ENCODE results near the gene SPAG7. TPM values are rescaled to one million over a fixed set of nuclear protein-coding genes. Genes with fewer than 3 reads are reported as not detected.

SPAG7 gene
- total RNA-seq, 4 donors from 2014 or later = 34.5 to 48.8 (median 39.5) TPM

GRCh38 chr17:4939546-4939795 lies 28.1 kb downstream of the SPAG7 start:
- intact Hi-C loops (cut with DNase I) = no loop called here
- DNase-seq = no peak
- WGBS, 2 donors = 0% methylated on average over 1 to 2 of the region's 16 CpGs

GRCh38 chr17:4938688-4939545 lies 28.7 kb downstream of the SPAG7 start:
- TF ChIP-seq POLR2A (IDR thresholded peaks at IDR 0.05) (no peak), CTCF (IDR thresholded peaks at IDR 0.05) (no peak)
- intact Hi-C loops (cut with DNase I) = no loop called here
- no peak for DNase-seq
- H3K36me3 ChIP-seq = peaks cover 18 to 57% (median 23%) of the 10 kb centered on the region in 3 donors
- peak overlapping the region; percentile 89 to 97 (median 94) for H3K27ac ChIP-seq
- H3K4me3 ChIP-seq = peak overlapping the region; percentile 64 to 75 (median 72)
- WGBS, 2 donors = 47 to 56% methylated on average over 10 to 14 of the region's 19 CpGs
- H3K27me3 ChIP-seq = no peaks in the 10 kb centered on the region
- H3K4me1 ChIP-seq = peaks cover 30 to 65% (median 34%) of the 10 kb centered on the region in 3 donors
- H3K9me3 ChIP-seq = no peaks in the 10 kb centered on the region

More at GRCh38 chr17:4939546-4939795, 28.1 kb downstream of the SPAG7 start:
- peaks cover 33 to 65% (median 35%) of the 10 kb centered on the region in 3 donors for H3K4me1 ChIP-seq
- H3K27ac ChIP-seq = peak overlapping the region; percentile 89 to 97 (median 94)
- H3K27me3 ChIP-seq = no peaks in the 10 kb centered on the region
- peaks cover 18 to 62% (median 23%) of the 10 kb centered on the region in 3 donors for H3K36me3 ChIP-seq
- peak overlapping the region; percentile 64 to 75 (median 72) for H3K4me3 ChIP-seq
- no peaks in the 10 kb centered on the region for H3K9me3 ChIP-seq
- TF ChIP-seq CTCF (IDR thresholded peaks at IDR 0.05) (no peak), POLR2A (IDR thresholded peaks at IDR 0.05) (no peak)

GRCh38 chr17:4938069-4938491 lies 29.5 kb downstream of the SPAG7 start:
- Histone ChIP-seq H3K4me1 (peaks cover 30 to 59% (median 31%) of the 10 kb centered on the region in 3 donors), H3K36me3 (peaks cover 18 to 48% (median 20%) of the 10 kb centered on the region in 3 donors), H3K27me3 (no peaks in the 10 kb centered on the region), H3K9me3 (no peaks in the 10 kb centered on the region), H3K4me3 (no peak overlapping the region), H3K27ac (peak overlapping the region in 1 of 4 donors; percentile 97)
- no peak for TF ChIP-seq CTCF (IDR thresholded peaks at IDR 0.05)
- no peak for TF ChIP-seq POLR2A (IDR thresholded peaks at IDR 0.05)
- 82 to 96% methylated on average over 10 to 11 of the region's 11 CpGs for WGBS, 2 donors
- DNase-seq = no peak
- intact Hi-C loops (cut with DNase I) = no loop called here

GRCh38 chr17:4937553-4937952 lies 30.1 kb downstream of the SPAG7 start:
- H3K9me3 ChIP-seq = no peaks in the 10 kb centered on the region
- intact Hi-C loops (cut with DNase I) = no loop called here
- no peak for DNase-seq
- H3K36me3 ChIP-seq = peaks cover 15 to 43% (median 15%) of the 10 kb centered on the region in 3 donors
- WGBS, 2 donors = 93% methylated on average over 14 to 16 of the region's 16 CpGs
- H3K4me3 ChIP-seq = no peak overlapping the region
- H3K27me3 ChIP-seq = no peaks in the 10 kb centered on the region
- no peak overlapping the region for H3K27ac ChIP-seq
- TF ChIP-seq POLR2A (IDR thresholded peaks at IDR 0.05) = no peak
- no peak for TF ChIP-seq CTCF (IDR thresholded peaks at IDR 0.05)
- peaks cover 30 to 53% (median 31%) of the 10 kb centered on the region in 3 donors for H3K4me1 ChIP-seq

- 79 to 100% methylated on average over 1 to 2 of the region's 3 CpGs for WGBS, 2 donors
- Histone ChIP-seq H3K4me3 (no peak overlapping the region), H3K4me1 (peaks cover 25 to 42% (median 25%) of the 10 kb centered on the region in 3 donors), H3K27ac (no peak overlapping the region), H3K36me3 (peaks cover 9 to 32% (median 13%) of the 10 kb centered on the region in 3 donors), H3K9me3 (no peaks in the 10 kb centered on the region), H3K27me3 (no peaks in the 10 kb centered on the region)
- DNase-seq = no peak
- TF ChIP-seq POLR2A (IDR thresholded peaks at IDR 0.05) (no peak), CTCF (IDR thresholded peaks at IDR 0.05) (no peak)
- intact Hi-C loops (cut with DNase I) = no loop called here
Observed at GRCh38 chr17:4936436-4936835, 31.2 kb downstream of the SPAG7 start.
